GM23338 (cell line): ENCODE measurements around the gene STAC.

Source experiments
- CREB1 ChIP-seq: fragments of 250-450 bp; sonication (Bioruptor Pico); IDR thresholded peaks from 2 replicates; pipeline ENCODE4 v1.5.0; 2020; ENCODE audit warnings: low read depth, mild to moderate bottlenecking, moderate library complexity
- CTCF ChIP-seq, 2 experiments: fragments of 200-600 bp in 1 of 2; sonication (generic) in 1 of 2; conservative IDR thresholded peaks; 2 replicates each; pipeline versions ENCODE4 v1.5.1 to v1.6.1; 2016 to 2017; ENCODE audit warnings: antibody characterized with exemption in 2 of 2, low read depth in 2 of 2, mild to moderate bottlenecking in 2 of 2, moderate library complexity in 1 of 2
- ETS1 ChIP-seq: IDR thresholded peaks from 2 replicates; pipeline ENCODE4 v1.6.1; 2016; ENCODE audit warnings: antibody characterized with exemption
- EZH2 ChIP-seq: fragments of 200-600 bp; sonication (generic); IDR thresholded peaks from one replicate; pipeline ENCODE4 v1.8.0; 2017; ENCODE audit warnings: antibody characterized with exemption, mild to moderate bottlenecking, low read depth; ENCODE audit not compliant: unreplicated experiment
- EZH2phosphoT487 ChIP-seq: fragments of 200-600 bp; sonication (generic); IDR thresholded peaks from one replicate; pipeline ENCODE4 v1.8.1; 2018; ENCODE audit warnings: antibody characterized with exemption; ENCODE audit not compliant: unreplicated experiment
- JUNB ChIP-seq: IDR thresholded peaks from one replicate; pipeline ENCODE4 v1.6.1; 2016; ENCODE audit warnings: antibody characterized with exemption; ENCODE audit not compliant: unreplicated experiment
- NANOG ChIP-seq: IDR thresholded peaks from 2 replicates; pipeline ENCODE4 v1.6.1; 2016; ENCODE audit warnings: antibody characterized with exemption, borderline replicate concordance
- POLR2AphosphoS5 ChIP-seq: IDR thresholded peaks from 2 replicates; pipeline ENCODE4 v1.6.1; 2016; ENCODE audit warnings: antibody characterized with exemption, low read depth
- REST ChIP-seq: IDR thresholded peaks from one replicate; pipeline ENCODE4 v1.6.1; 2018; ENCODE audit warnings: antibody characterized with exemption; ENCODE audit not compliant: unreplicated experiment
- STAT1 ChIP-seq: IDR thresholded peaks from one replicate; pipeline ENCODE4 v1.6.1; 2016; ENCODE audit warnings: antibody characterized with exemption; ENCODE audit not compliant: unreplicated experiment
- ZNF114 ChIP-seq: fragments of 250-450 bp; sonication (Bioruptor Pico); IDR thresholded peaks from 2 replicates; pipeline ENCODE4 v1.5.0; 2020; ENCODE audit warnings: mild to moderate bottlenecking, moderate library complexity
- ZNF331 ChIP-seq: fragments of 250-450 bp; sonication (Bioruptor Pico); IDR thresholded peaks from 2 replicates; pipeline ENCODE4 v1.5.0; 2020; ENCODE audit warnings: low read depth, mild to moderate bottlenecking, moderate library complexity
- ZNF462 ChIP-seq: fragments of 250-450 bp; sonication (Bioruptor Pico); IDR thresholded peaks from 2 replicates; pipeline ENCODE4 v1.5.0; 2020; ENCODE audit warnings: mild to moderate bottlenecking, moderate library complexity

GRCh38 chr3:36372534-36372935 is 7.8 kb upstream of the STAC start:
- TF ChIP-seq EZH2 (no peak), CTCF (conservative IDR thresholded peaks at IDR 0.05; ENCODE audit: low read depth in 2 of 2) (no peak), REST (no peak), NANOG (no peak), STAT1 (no peak), CREB1 (CRISPR knock-in tag) (no peak), EZH2phosphoT487 (no peak), POLR2AphosphoS5 (no peak), ZNF462 (CRISPR knock-in tag) (no peak), ZNF331 (no peak), JUNB (no peak), ETS1 (no peak), ZNF114 (CRISPR knock-in tag) (no peak)
